ENCODE results near the gene PAX5. TPM values are rescaled to one million over a fixed set of nuclear protein-coding genes. Genes with fewer than 3 reads are reported as not detected.

PAX5 gene
- total and polyA plus RNA-seq, 2 donors (not counting 1 experiment from before 2014, with no cell fraction given) = not detected

DNA sequence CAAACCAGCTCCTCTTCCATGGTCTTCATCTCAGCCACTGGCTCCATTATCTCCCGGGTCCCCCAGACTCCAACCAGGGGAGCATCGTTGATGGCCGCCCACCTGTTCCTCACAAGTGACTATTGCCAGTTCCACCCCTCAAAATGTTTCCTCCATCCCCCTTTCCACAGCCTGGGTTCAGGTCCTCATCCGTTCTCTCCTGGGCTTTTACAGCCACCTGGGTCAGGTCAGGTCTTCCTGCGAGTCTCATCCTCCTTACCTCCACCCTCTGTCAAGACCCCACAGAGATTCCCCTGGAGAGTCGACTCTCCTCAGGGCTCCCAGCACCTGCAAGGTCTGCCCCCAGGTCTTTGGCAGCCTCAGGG is 133.2 kb downstream of the PAX5 start:
- H3K4me1 ChIP-seq (ENCODE audit: control insufficient read depth, extremely low read depth, insufficient read depth, low read length) = no peaks in the 10 kb centered on the region
- peaks cover 13% of the 10 kb centered on the region for H3K27me3 ChIP-seq (ENCODE audit: control insufficient read depth, insufficient read depth, low read length)
- no peak overlapping the region for H2AFZ ChIP-seq (ENCODE audit: low read length)
- H3K36me3 ChIP-seq (ENCODE audit: control insufficient read depth, insufficient read depth, low read length) = no peaks in the 10 kb centered on the region
- no peaks in the 10 kb centered on the region for H3K79me2 ChIP-seq (ENCODE audit: control insufficient read depth, insufficient read depth, low read length)
- TF ChIP-seq EZH2 (IDR thresholded peaks at IDR 0.05; ENCODE audit: low read length, missing control alignments) = no peak
- no peak for TF ChIP-seq CTCF (conservative IDR thresholded peaks at IDR 0.05 in 1 of 2, IDR thresholded peaks at IDR 0.05 in 1 of 2; ENCODE audit: low read depth in 1 of 2, low read length in 2 of 2)
- no peaks in the 10 kb centered on the region for H4K20me1 ChIP-seq (ENCODE audit: control insufficient read depth, extremely low read depth, insufficient read depth, low read length)
- no peak for DNase-seq (ENCODE audit: low read depth in 2 of 2)
- no peak overlapping the region for H3K4me2 ChIP-seq (ENCODE audit: extremely low read depth, insufficient read depth, low read length)
- H3K9ac ChIP-seq (ENCODE audit: insufficient read depth, low read length) = no peak overlapping the region
- H3K27ac ChIP-seq (ENCODE audit: insufficient read depth, low read length) = no peak overlapping the region
- no peaks in the 10 kb centered on the region for H3K9me3 ChIP-seq (ENCODE audit: control insufficient read depth, insufficient read depth, low read depth, low read length)
- no peak overlapping the region for H3K4me3 ChIP-seq (replicated peaks in 1 of 4; ENCODE audit: control extremely low read depth in 1 of 4, insufficient read depth in 1 of 4, low read depth in 3 of 4, low read length in 4 of 4)

- no peaks in the 10 kb centered on the region for H3K79me2 ChIP-seq (ENCODE audit: control insufficient read depth, insufficient read depth, low read length)
- no peaks in the 10 kb centered on the region for H3K4me1 ChIP-seq (ENCODE audit: control insufficient read depth, extremely low read depth, insufficient read depth, low read length)
- no peak overlapping the region for H3K9ac ChIP-seq (ENCODE audit: insufficient read depth, low read length)
- no peak overlapping the region for H3K4me3 ChIP-seq (replicated peaks in 1 of 4; ENCODE audit: control extremely low read depth in 1 of 4, insufficient read depth in 1 of 4, low read depth in 3 of 4, low read length in 4 of 4)
- no peak for DNase-seq (ENCODE audit: low read depth in 2 of 2)
- H4K20me1 ChIP-seq (ENCODE audit: control insufficient read depth, extremely low read depth, insufficient read depth, low read length) = no peaks in the 10 kb centered on the region
- no peaks in the 10 kb centered on the region for H3K36me3 ChIP-seq (ENCODE audit: control insufficient read depth, insufficient read depth, low read length)
- peaks cover 13% of the 10 kb centered on the region for H3K27me3 ChIP-seq (ENCODE audit: control insufficient read depth, insufficient read depth, low read length)
- no peak overlapping the region for H3K4me2 ChIP-seq (ENCODE audit: extremely low read depth, insufficient read depth, low read length)
- no peaks in the 10 kb centered on the region for H3K9me3 ChIP-seq (ENCODE audit: control insufficient read depth, insufficient read depth, low read depth, low read length)
- TF ChIP-seq CTCF (conservative IDR thresholded peaks at IDR 0.05 in 1 of 2, IDR thresholded peaks at IDR 0.05 in 1 of 2; ENCODE audit: low read depth in 1 of 2, low read length in 2 of 2) (no peak), EZH2 (IDR thresholded peaks at IDR 0.05; ENCODE audit: low read length, missing control alignments) (no peak)
- no peak overlapping the region for H3K27ac ChIP-seq (ENCODE audit: insufficient read depth, low read length)
- H2AFZ ChIP-seq (ENCODE audit: low read length) = no peak overlapping the region
These were observed 133.8 kb downstream of the PAX5 start for GRCh38 chr9:36900136-36900855.

- Histone ChIP-seq H3K79me2 (ENCODE audit: control insufficient read depth, insufficient read depth, low read length) (no peaks in the 10 kb centered on the region), H3K4me2 (ENCODE audit: extremely low read depth, insufficient read depth, low read length) (no peak overlapping the region), H3K4me1 (ENCODE audit: control insufficient read depth, extremely low read depth, insufficient read depth, low read length) (no peaks in the 10 kb centered on the region), H3K36me3 (ENCODE audit: control insufficient read depth, insufficient read depth, low read length) (no peaks in the 10 kb centered on the region), H2AFZ (ENCODE audit: low read length) (no peak overlapping the region), H4K20me1 (ENCODE audit: control insufficient read depth, extremely low read depth, insufficient read depth, low read length) (no peaks in the 10 kb centered on the region), H3K27me3 (ENCODE audit: control insufficient read depth, insufficient read depth, low read length) (peaks cover 17% of the 10 kb centered on the region), H3K4me3 (replicated peaks in 1 of 4; ENCODE audit: control extremely low read depth in 1 of 4, insufficient read depth in 1 of 4, low read depth in 3 of 4, low read length in 4 of 4) (no peak overlapping the region), H3K9ac (ENCODE audit: insufficient read depth, low read length) (no peak overlapping the region), H3K27ac (ENCODE audit: insufficient read depth, low read length) (no peak overlapping the region), H3K9me3 (ENCODE audit: control insufficient read depth, insufficient read depth, low read depth, low read length) (no peaks in the 10 kb centered on the region)
- DNase-seq (ENCODE audit: low read depth in 2 of 2) = no peak
- TF ChIP-seq CTCF (conservative IDR thresholded peaks at IDR 0.05 in 1 of 2, IDR thresholded peaks at IDR 0.05 in 1 of 2; ENCODE audit: low read depth in 1 of 2, low read length in 2 of 2) (no peak), EZH2 (IDR thresholded peaks at IDR 0.05; ENCODE audit: low read length, missing control alignments) (no peak)
These were observed 134.7 kb downstream of the PAX5 start for GRCh38 chr9:36899406-36899805.
